ENCODE measurements around the gene CCL11. TPM values are rescaled to one million over a fixed set of nuclear protein-coding genes. Genes with fewer than 3 reads are reported as not detected.
"Not testable (repeated sequence)": the region's sequence is repeated elsewhere in the genome, so short reads cannot be mapped to it uniquely, and the experiment has no call there.

Gene CCL11
- total RNA-seq, 3 donors from 2014 or later = not detected

DNA sequence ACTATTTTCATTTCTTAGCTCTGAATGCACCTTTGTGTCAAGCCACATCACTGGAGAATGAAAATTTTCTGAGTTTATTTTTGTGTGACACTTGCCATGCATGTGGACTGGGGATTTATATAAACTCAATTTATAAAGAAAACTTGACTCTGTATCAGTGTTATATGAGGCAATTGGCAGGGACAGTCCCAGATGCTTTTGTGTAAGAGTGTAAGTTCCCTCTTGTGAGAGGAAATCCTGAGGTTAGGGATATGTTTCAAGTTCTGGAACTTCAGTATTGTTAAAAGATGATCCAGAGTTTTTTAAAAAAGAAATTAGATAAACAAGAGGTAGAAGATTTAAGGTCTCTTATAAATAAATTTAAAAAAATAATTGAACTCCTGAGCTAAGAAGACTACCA, 22.8 kb downstream of the CCL11 start:
- Mint-ChIP-seq H3K27me3 (ENCODE audit: low read depth) (peaks cover 11% of the 10 kb centered on the region), H3K9me3 (no peaks in the 10 kb centered on the region), H3K4me1 (ENCODE audit: low read depth) (no peaks in the 10 kb centered on the region), H3K4me3 (no peak overlapping the region), H3K36me3 (ENCODE audit: insufficient read depth) (no peaks in the 10 kb centered on the region)
- no peak for ATAC-seq
- no peak for DNase-seq

DNA sequence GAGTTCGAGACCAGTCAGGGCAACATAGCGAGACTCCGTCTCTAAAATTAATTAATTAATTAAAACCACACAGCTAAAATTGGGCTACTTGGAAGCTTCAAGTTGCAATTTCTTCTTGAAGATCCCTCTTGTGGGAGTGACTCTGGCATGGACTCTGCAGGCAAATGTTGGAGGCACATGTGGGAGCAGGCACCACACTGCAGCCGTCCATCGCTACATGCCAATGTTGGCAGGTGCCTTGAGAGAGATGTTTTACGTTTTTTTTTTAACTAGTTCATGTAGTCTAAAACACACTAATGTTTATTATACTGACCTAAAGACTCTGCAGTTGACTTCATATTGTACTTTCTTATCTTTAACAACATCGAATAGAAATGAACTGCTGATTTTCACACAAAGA, 25.7 kb downstream of the CCL11 start:
- no peak for DNase-seq
- ATAC-seq = no peak
- no peak overlapping the region for H3K4me3 Mint-ChIP-seq
- H3K9me3 Mint-ChIP-seq = no peaks in the 10 kb centered on the region
- H3K36me3 Mint-ChIP-seq (ENCODE audit: insufficient read depth) = no peaks in the 10 kb centered on the region
- H3K27me3 Mint-ChIP-seq (ENCODE audit: low read depth) = peaks cover 15% of the 10 kb centered on the region
- no peaks in the 10 kb centered on the region for H3K4me1 Mint-ChIP-seq (ENCODE audit: low read depth)

DNA sequence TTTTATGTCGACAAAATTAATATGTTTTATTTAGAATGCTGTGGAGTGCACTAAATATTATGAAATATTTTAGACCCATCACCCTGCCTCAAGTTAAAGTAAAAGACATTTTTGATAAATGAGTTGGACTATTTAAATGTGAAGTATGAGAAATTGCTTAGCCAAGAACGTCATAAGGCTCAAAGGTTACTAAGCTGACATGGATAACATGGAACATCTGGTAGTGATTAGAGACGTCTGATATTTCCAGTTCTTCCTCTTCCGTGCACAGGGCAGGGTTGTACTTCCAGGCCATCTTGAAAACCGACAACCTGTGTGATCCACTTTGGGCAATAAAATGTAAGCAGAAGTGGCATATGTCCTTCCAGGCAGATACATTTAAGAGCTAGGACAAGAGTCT, 26.5 kb downstream of the CCL11 start:
- no peaks in the 10 kb centered on the region for H3K36me3 Mint-ChIP-seq (ENCODE audit: insufficient read depth)
- ATAC-seq = no peak
- no peak overlapping the region for H3K4me3 Mint-ChIP-seq
- H3K4me1 Mint-ChIP-seq (ENCODE audit: low read depth) = no peaks in the 10 kb centered on the region
- H3K9me3 Mint-ChIP-seq = no peaks in the 10 kb centered on the region
- peaks cover 18% of the 10 kb centered on the region for H3K27me3 Mint-ChIP-seq (ENCODE audit: low read depth)
- no peak for DNase-seq

DNA sequence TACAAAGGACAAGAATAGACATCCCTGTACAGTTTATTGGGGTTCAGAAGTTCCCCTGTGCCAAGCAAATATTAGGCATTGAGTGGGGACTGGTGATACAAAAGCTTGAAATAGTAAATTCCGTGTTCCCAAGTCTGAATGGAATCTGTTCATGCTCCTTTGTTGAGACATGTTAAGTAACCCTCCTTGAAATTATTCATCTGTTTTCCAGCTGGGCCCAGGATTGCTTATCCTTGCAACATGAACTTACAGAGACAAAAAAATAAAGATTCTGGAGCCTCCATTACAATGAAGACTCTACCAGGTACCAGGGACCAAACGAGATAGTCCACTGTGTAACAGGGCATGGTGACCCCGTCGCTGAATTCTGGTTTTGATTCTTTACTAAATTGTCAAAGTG, 27.6 kb downstream of the CCL11 start:
- H3K9me3 Mint-ChIP-seq = no peaks in the 10 kb centered on the region
- ATAC-seq (no peak), DNase-seq (no peak)
- H3K36me3 Mint-ChIP-seq (ENCODE audit: insufficient read depth) = no peaks in the 10 kb centered on the region
- no peaks in the 10 kb centered on the region for H3K4me1 Mint-ChIP-seq (ENCODE audit: low read depth)
- H3K27me3 Mint-ChIP-seq (ENCODE audit: low read depth) = peaks cover 18% of the 10 kb centered on the region
- H3K4me3 Mint-ChIP-seq = no peak overlapping the region

DNA sequence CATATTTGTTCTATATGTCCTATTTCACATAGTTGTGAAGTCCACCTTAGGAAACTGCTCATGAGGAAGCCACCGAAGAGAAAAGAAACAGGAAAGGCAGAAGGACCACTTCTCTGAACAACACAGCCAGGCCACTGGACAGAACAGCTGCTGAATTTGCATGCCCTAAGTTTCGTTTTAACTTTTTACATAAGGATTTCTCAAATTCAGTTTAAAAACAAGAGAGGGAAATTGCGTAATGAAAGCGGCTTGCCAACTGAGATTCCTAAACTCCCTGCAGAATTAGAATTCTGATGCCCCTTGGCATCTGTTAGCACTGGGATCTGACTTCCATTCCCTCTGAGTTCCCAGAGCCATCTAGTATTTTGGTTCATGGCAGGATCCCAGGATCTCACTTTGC, 28.7 kb downstream of the CCL11 start:
- H3K36me3 Mint-ChIP-seq (ENCODE audit: insufficient read depth) = no peaks in the 10 kb centered on the region
- H3K27me3 Mint-ChIP-seq (ENCODE audit: low read depth) = peaks cover 18% of the 10 kb centered on the region
- H3K4me3 Mint-ChIP-seq = no peak overlapping the region
- no peaks in the 10 kb centered on the region for H3K4me1 Mint-ChIP-seq (ENCODE audit: low read depth)
- no peak for ATAC-seq
- H3K9me3 Mint-ChIP-seq = no peaks in the 10 kb centered on the region
- no peak for DNase-seq

DNA sequence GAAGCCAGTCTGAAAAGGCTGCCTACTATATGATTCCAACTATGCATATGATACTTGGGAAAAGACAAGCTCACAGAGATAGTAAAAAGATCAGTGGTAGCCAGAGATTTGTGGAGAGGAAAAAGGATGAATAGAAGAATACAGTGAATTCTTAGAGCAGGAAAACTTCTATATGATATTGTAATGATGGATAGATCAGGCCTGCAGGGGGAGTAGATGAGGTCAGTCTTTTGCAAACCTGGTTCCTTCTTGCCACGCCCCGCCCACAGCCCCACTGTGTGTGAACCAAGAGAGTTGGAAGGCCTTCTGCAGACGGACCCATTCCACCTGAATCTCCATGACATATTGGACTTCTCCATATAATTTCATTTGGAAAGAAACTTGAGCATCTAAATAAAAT, 32.9 kb downstream of the CCL11 start:
- Mint-ChIP-seq H3K9me3 (no peaks in the 10 kb centered on the region), H3K4me3 (no peak overlapping the region), H3K4me1 (ENCODE audit: low read depth) (no peaks in the 10 kb centered on the region), H3K27me3 (ENCODE audit: low read depth) (peaks cover 13% of the 10 kb centered on the region), H3K36me3 (ENCODE audit: insufficient read depth) (no peaks in the 10 kb centered on the region)
- DNase-seq = no peak
- no peak for ATAC-seq

DNA sequence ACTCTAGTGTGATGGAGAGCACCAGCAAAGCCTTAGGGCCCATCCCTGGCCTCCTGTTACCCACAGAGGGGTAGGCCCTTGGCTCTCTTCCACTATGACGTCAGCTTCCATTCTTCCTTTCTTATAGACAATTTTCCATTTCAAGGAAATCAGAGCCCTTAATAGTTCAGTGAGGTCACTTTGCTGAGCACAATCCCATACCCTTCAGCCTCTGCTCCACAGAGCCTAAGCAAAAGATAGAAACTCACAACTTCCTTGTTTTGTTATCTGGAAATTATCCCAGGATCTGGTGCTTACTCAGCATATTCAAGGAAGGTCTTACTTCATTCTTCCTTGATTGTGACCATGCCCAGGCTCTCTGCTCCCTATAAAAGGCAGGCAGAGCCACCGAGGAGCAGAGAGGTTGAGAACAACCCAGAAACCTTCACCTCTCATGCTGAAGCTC, 33.5 kb downstream of the CCL11 start, which contains the start of gene CCL8:
TSS of gene CCL8 (plus strand) at position 397 of the 445 bp plus-strand sequence. CDS start 67 bp downstream, outside the sequence.
- Mint-ChIP-seq H3K36me3 (ENCODE audit: insufficient read depth) (no peaks in the 10 kb centered on the region), H3K27me3 (ENCODE audit: low read depth) (peaks cover 13% of the 10 kb centered on the region), H3K9me3 (peaks cover 3% of the 10 kb centered on the region), H3K4me1 (ENCODE audit: low read depth) (no peaks in the 10 kb centered on the region), H3K4me3 (no peak within 1 kb of the TSS)
- DNase-seq (no peak), ATAC-seq (no peak)

DNA sequence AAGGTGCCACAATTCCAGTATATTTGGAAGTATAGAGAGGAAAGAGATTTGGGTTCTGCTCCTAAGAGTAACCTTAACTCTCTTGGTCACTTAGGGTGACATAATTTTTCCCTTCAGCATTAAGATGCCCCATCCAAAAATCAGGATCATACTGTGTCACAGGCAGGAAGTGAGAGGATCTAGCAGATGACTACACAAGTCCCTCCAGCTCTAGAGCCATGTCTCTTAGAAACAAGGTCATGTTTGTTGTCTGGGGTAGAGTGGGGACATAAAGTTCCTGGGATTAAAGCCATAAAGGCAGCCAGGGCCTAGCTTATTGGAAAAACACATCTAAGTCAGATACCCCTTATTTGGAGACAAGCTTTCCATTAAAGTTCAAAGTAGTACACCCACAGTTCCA, 36.4 kb downstream of the CCL11 start:
- H3K9me3 Mint-ChIP-seq = peaks cover 10% of the 10 kb centered on the region
- H3K4me1 Mint-ChIP-seq (ENCODE audit: low read depth) = no peaks in the 10 kb centered on the region
- DNase-seq = no peak
- peaks cover 11% of the 10 kb centered on the region for H3K27me3 Mint-ChIP-seq (ENCODE audit: low read depth)
- no peak for ATAC-seq
- H3K36me3 Mint-ChIP-seq (ENCODE audit: insufficient read depth) = no peaks in the 10 kb centered on the region
- H3K4me3 Mint-ChIP-seq = no peak overlapping the region

DNA sequence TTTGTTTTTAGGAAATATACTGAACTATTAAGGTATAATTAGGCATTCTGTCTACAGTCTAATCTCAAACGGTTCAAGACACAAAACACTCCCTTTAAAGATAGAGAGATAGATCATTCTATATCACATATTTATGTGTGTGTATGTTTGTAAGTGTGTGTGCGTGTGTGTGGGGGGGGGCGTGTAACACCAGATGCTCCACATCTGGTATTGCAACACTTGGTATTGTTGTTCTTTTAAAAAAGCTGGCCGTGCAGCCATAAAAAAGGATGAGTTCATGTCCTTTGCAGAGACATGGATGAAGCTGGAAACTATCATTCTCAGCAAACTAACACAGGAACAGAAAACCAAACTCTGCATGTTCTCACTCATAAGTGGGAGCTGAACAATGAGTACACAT, 42.0 kb downstream of the CCL11 start:
- peaks cover 18% of the 10 kb centered on the region for H3K27me3 Mint-ChIP-seq (ENCODE audit: low read depth)
- not testable (repeated sequence) for DNase-seq; H3K4me3 Mint-ChIP-seq; H3K9me3 Mint-ChIP-seq; H3K36me3 Mint-ChIP-seq (ENCODE audit: insufficient read depth); ATAC-seq; H3K4me1 Mint-ChIP-seq (ENCODE audit: low read depth)

DNA sequence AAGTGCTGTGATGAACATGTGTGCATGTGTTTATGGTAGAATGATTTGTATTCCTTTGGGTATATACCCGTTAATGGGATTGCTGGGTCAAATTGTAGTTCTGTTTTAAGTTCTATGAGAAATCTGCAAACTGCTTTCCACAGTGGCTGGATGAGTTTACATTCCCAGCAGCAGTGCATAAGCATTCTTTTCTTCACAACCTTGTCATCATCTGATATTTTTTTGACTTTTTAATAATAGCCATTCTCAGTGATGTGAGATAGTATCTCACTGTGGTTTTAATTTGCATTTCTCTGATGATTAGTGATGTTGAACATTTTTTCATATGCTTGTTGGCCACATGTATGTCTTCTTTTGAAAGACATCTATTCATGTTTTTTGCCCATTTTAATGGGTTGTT, 52.2 kb downstream of the CCL11 start:
- H3K36me3 Mint-ChIP-seq (ENCODE audit: insufficient read depth) = no peaks in the 10 kb centered on the region
- ATAC-seq = no peak
- H3K27me3 Mint-ChIP-seq (ENCODE audit: low read depth) = peaks cover 42% of the 10 kb centered on the region

More for the DNA sequence above, 52.2 kb downstream of the CCL11 start:
- no peaks in the 10 kb centered on the region for H3K4me1 Mint-ChIP-seq (ENCODE audit: low read depth)
- peaks cover 5% of the 10 kb centered on the region for H3K9me3 Mint-ChIP-seq
- no peak for DNase-seq
- no peak overlapping the region for H3K4me3 Mint-ChIP-seq

Other genes with a start within 250 kb of the CCL11 start
- 1 to 10 TPM in 2 of 3 donors, under 1 TPM in 1; 0.37 to 3.1 (median 1.3) TPM for gene CCL2, start 30.5 kb upstream of the CCL11 start, total RNA-seq
- not detected for gene CCL7, start 15.5 kb upstream of the CCL11 start, total RNA-seq
- not detected for gene CCL8, start 33.7 kb downstream of the CCL11 start, total RNA-seq
- gene CCL13, start 70.7 kb downstream of the CCL11 start, total RNA-seq = not detected
- gene CCL1, start 77.5 kb downstream of the CCL11 start, total RNA-seq = 10 to 100 TPM in 1 of 3 donors, 1 to 10 TPM in 2; 1.4 to 17.7 (median 3.6) TPM

Data from activated T-cell treated with anti-CD3 and anti-CD28 coated beads, Interleukin-2, amount 50 U/mL, for 4 hours (primary cell).